Tibial nerve (tissue), 4 donors: ENCODE measurements around the gene PCDHA8. TPM values are rescaled to one million over a fixed set of nuclear protein-coding genes. Genes with fewer than 3 reads are reported as not detected.
A peak's percentile ranks its signal among the peaks of the same experiment; 100 is the strongest.
"Not testable (repeated sequence)": the region's sequence is repeated elsewhere in the genome, so short reads cannot be mapped to it uniquely, and the experiment has no call there.

Experiments
- DNase-seq, 2 donors: peaks; one replicate each; pipeline ENCODE4 v3.0.0-alpha.2; 2019; ENCODE audit warnings: low spot score in 2 of 2
- H3K27ac ChIP-seq, 4 donors: fragments of 200-600 bp; sonication (generic) in 3 of 4; one replicate each; pipeline ENCODE4 v1.5.1; 2017 to 2019; ENCODE audit warnings: mild to moderate bottlenecking in 1 of 4
- H3K27me3 ChIP-seq, 2 donors: fragments of 200-600 bp; sonication (generic) in 1 of 2; one replicate each; pipeline versions ENCODE4 v1.5.1 to v1.6.0; 2017 to 2019
- H3K36me3 ChIP-seq, 3 donors: fragments of 200-600 bp; sonication (generic); one replicate each; pipeline ENCODE4 v1.5.1; 2018 to 2019
- H3K4me1 ChIP-seq, 4 donors: fragments of 200-600 bp; sonication (generic) in 3 of 4; one replicate each; pipeline ENCODE4 v1.5.1; 2017 to 2019
- H3K4me3 ChIP-seq, 4 donors: fragments of 200-600 bp; sonication (generic) in 3 of 4; one replicate each; pipeline ENCODE4 v1.5.1; 2017 to 2019; ENCODE audit warnings: mild to moderate bottlenecking in 1 of 4, moderate library complexity in 1 of 4
- H3K9me3 ChIP-seq, 4 donors: fragments of 200-600 bp; sonication (generic) in 3 of 4; one replicate each; pipeline ENCODE4 v1.5.1; 2017 to 2019
- EP300 ChIP-seq, 2 donors: sonication (generic); formaldehyde crosslinking; IDR thresholded peaks; one replicate each; pipeline ENCODE4 v1.6.1; 2017; ENCODE audit warnings: antibody characterized with exemption in 2 of 2, mild to moderate bottlenecking in 1 of 2
- POLR2A ChIP-seq, 2 donors: fragments of 450-650 bp; IDR thresholded peaks; one replicate each; pipeline ENCODE4 v1.6.1; 2017; ENCODE audit warnings: antibody characterized with exemption in 2 of 2, mild to moderate bottlenecking in 2 of 2, moderate library complexity in 2 of 2
- WGBS, 2 donors: methylation state at CpG; one replicate each; pipeline ENCODE4 v1.1.5; 2018; 5-methylcytosine and 5-hydroxymethylcytosine counted together
- total RNA-seq, 4 donors: library from RNA; depleted of rRNA; stranded (reverse); fragments of >200 nt; gene quantifications; one replicate each; pipeline ENCODE4 v1.1.0, GENCODE V29; 2016
- TF ChIP-seq, protein P1 (sequence below), 5 experiments: fragments of 200-600 bp in 3 of 5; fragments of 450-650 bp in 2 of 5; sonication (generic) in 3 of 5; IDR thresholded peaks; one replicate each; pipeline ENCODE4 v1.5.1; 2016 to 2019; ENCODE audit warnings: antibody characterized with exemption in 5 of 5, mild to moderate bottlenecking in 3 of 5, moderate library complexity in 2 of 5

PCDHA8 gene
- total RNA-seq, 4 donors from 2014 or later: 0.63 to 2.0 (median 0.84) TPM

DNA sequence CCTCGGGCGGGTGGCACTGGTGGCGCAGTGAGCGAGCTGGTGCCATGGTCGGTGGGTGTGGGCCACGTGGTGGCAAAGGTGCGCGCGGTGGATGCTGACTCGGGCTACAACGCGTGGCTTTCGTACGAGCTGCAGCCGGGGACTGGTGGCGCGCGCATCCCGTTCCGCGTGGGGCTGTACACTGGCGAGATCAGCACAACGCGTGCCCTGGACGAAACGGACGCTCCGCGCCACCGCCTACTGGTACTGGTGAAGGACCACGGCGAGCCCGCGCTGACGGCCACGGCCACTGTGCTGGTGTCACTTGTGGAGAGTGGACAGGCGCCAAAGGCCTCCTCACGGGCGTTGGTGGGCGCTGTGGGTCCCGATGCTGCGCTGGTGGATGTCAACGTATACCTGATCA is 32.1 kb upstream of the PCDHA8 start:
- Histone ChIP-seq H3K36me3 (peaks cover 0 to 3% (median 0%) of the 10 kb centered on the region in 3 donors), H3K27ac (no peak overlapping the region), H3K4me3 (no peak overlapping the region), H3K4me1 (no peaks in the 10 kb centered on the region), H3K9me3 (peaks cover 0 to 62% (median 6%) of the 10 kb centered on the region in 4 donors), H3K27me3 (no peaks in the 10 kb centered on the region)
- DNase-seq: no peak
- WGBS, 2 donors: 76 to 77% methylated on average over 11 to 39 of the region's 43 CpGs
- TF ChIP-seq EP300 (IDR thresholded peaks at IDR 0.05): no peak
- TF ChIP-seq, protein P1, sequence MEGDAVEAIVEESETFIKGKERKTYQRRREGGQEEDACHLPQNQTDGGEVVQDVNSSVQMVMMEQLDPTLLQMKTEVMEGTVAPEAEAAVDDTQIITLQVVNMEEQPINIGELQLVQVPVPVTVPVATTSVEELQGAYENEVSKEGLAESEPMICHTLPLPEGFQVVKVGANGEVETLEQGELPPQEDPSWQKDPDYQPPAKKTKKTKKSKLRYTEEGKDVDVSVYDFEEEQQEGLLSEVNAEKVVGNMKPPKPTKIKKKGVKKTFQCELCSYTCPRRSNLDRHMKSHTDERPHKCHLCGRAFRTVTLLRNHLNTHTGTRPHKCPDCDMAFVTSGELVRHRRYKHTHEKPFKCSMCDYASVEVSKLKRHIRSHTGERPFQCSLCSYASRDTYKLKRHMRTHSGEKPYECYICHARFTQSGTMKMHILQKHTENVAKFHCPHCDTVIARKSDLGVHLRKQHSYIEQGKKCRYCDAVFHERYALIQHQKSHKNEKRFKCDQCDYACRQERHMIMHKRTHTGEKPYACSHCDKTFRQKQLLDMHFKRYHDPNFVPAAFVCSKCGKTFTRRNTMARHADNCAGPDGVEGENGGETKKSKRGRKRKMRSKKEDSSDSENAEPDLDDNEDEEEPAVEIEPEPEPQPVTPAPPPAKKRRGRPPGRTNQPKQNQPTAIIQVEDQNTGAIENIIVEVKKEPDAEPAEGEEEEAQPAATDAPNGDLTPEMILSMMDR (IDR thresholded peaks at IDR 0.05): no peak
- no peak for TF ChIP-seq POLR2A (IDR thresholded peaks at IDR 0.05)

DNA sequence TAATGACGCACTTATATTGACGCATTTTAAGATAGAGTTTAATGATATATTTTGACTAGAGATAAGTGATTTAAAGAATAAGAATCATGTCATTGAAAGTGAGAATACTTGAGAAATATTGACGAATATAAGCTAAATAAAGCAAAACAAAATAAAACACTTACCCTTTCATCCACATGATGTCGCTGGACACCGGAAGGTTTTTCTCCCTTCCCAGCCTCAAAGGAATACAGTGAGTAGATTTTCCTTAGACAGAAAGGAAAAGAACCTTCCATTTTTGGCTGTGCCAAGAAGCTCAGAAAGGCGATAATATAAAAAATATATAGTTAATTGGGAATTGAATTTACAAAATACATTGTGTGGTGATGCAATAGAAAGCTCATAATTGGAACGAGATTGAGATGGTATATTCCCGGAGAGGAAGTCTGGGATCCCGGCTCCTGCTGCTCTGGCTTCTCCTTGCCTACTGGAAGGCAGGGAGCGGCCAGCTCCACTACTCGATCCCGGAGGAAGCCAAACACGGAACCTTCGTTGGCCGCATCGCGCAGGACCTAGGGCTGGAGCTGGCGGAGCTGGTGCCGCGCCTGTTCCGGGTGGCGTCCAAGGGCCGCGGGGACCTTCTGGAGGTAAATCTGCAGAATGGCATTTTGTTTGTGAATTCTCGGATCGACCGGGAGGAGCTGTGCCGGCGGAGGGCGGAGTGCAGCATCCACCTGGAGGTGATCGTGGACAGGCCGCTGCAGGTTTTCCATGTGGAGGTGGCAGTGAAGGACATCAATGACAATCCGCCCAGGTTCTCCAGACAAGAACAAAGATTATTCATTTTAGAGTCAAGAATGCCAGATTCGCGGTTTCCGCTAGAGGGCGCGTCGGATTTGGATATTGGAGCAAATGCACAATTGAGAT is 19.4 kb upstream of the PCDHA8 start, which contains the start of gene PCDHA5:
TSS of gene PCDHA5 (plus strand) at position 239 of the 906 bp plus-strand sequence.
- Histone ChIP-seq H3K36me3 (no peaks in the 10 kb centered on the region), H3K27ac (no peak within 1 kb of the TSS), H3K4me1 (no peaks in the 10 kb centered on the region), H3K9me3 (peaks cover 0 to 42% (median 4%) of the 10 kb centered on the region in 4 donors), H3K27me3 (no peaks in the 10 kb centered on the region), H3K4me3 (peak within 1 kb of the TSS in 1 of 4 donors; percentile 33)
- WGBS, 2 donors: 28 to 34% methylated on average over 39 of the region's 39 CpGs
- peak in 1 of 2 donors; percentile 19 for DNase-seq
- no peak for TF ChIP-seq POLR2A (IDR thresholded peaks at IDR 0.05)
- TF ChIP-seq, protein P1 (IDR thresholded peaks at IDR 0.05): peak in 2 of 5 experiments; percentile 15 to 26
- TF ChIP-seq EP300 (IDR thresholded peaks at IDR 0.05): no peak

DNA sequence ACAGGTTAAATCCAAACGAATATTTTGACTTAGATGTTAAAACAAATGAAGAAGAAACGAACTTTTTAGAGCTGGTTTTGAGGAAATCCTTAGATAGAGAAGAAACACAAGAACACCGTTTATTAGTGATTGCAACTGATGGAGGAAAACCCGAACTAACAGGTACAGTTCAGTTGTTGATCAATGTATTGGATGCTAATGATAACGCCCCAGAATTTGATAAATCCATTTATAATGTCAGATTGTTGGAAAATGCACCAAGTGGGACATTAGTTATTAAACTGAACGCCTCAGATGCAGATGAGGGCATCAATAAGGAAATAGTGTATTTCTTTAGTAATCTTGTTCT is 18.7 kb upstream of the PCDHA8 start:
- 26 to 28% methylated on average over 6 of the region's 6 CpGs for WGBS, 2 donors
- Histone ChIP-seq H3K36me3 (no peaks in the 10 kb centered on the region), H3K4me3 (no peak overlapping the region)

DNA sequence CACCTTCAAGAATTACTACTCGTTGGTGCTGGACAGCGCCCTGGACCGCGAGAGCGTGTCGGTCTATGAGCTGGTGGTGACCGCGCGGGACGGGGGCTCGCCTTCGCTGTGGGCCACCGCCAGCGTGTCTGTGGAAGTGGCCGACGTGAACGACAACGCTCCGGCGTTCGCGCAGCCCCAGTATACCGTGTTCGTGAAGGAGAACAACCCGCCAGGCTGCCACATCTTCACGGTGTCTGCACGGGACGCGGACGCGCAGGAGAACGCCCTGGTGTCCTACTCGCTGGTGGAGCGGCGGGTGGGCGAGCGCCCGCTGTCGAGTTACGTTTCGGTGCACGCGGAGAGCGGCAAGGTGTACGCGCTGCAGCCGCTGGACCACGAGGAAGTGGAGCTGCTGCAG is 18.0 kb upstream of the PCDHA8 start:
- not testable (repeated sequence) for DNase-seq, H3K27ac ChIP-seq, H3K4me3 ChIP-seq, H3K27me3 ChIP-seq, H3K4me1 ChIP-seq, H3K36me3 ChIP-seq
- peaks cover 0 to 47% (median 5%) of the 10 kb centered on the region in 4 donors for H3K9me3 ChIP-seq
- 58 to 70% methylated on average over 22 to 43 of the region's 48 CpGs for WGBS, 2 donors

More for the DNA sequence above, 18.7 kb upstream of the PCDHA8 start:
- Histone ChIP-seq H3K9me3 (peaks cover 0 to 42% (median 4%) of the 10 kb centered on the region in 4 donors), H3K27ac (no peak overlapping the region), H3K27me3 (no peaks in the 10 kb centered on the region), H3K4me1 (no peaks in the 10 kb centered on the region)
- no peak for DNase-seq
- TF ChIP-seq POLR2A (IDR thresholded peaks at IDR 0.05) (no peak), EP300 (IDR thresholded peaks at IDR 0.05) (no peak)
- TF ChIP-seq, protein P1 (IDR thresholded peaks at IDR 0.05): no peak

DNA sequence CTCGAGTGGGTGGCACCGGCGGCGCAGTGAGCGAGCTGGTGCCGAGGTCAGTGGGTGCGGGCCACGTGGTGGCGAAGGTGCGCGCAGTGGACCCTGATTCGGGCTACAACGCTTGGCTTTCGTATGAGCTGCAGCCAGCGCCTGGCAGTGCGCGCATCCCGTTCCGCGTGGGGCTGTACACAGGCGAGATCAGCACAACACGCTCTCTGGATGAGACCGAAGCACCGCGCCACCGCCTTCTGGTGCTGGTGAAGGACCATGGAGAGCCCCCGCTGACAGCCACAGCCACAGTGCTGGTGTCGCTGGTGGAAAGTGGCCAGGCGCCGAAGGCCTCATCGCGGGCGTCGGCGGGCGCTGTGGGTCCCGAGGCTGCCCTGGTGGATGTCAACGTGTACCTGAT is 17.5 kb upstream of the PCDHA8 start:
- TF ChIP-seq, protein P1 (IDR thresholded peaks at IDR 0.05): no peak
- TF ChIP-seq EP300 (IDR thresholded peaks at IDR 0.05): no peak
- no peak for TF ChIP-seq POLR2A (IDR thresholded peaks at IDR 0.05)
- Histone ChIP-seq H3K9me3 (peaks cover 0 to 52% (median 6%) of the 10 kb centered on the region in 4 donors), H3K4me3 (no peak overlapping the region), H3K4me1 (no peaks in the 10 kb centered on the region), H3K36me3 (no peaks in the 10 kb centered on the region), H3K27ac (no peak overlapping the region), H3K27me3 (no peaks in the 10 kb centered on the region)
- no peak for DNase-seq
- WGBS, 2 donors: 61 to 64% methylated on average over 12 to 33 of the region's 38 CpGs
